A549 (cell line): ENCODE results near the gene SCN5A. TPM values are rescaled to one million over a fixed set of nuclear protein-coding genes. Genes with fewer than 3 reads are reported as not detected.

Source experiments
- ATAC-seq, 2 experiments: fragments of 200-7000 bp in 1 of 2; fragments of >200 bp in 1 of 2; cut with Nextera tagmentation in 1 of 2; cut with Tn5 transposase in 1 of 2; 3 replicates each; pipeline versions ENCODE4 v1.8.0 to v1.9.1; 2018 to 2020; ENCODE audit warnings: mild to moderate bottlenecking in 1 of 2, moderate library complexity in 1 of 2
- CTCF ChIA-PET: fragments of 300-600 bp; sonication (Branson Sonifier 250); formaldehyde crosslinking; extraction: SDS; loops from one replicate; lab custom pipeline; 2021; ENCODE audit warnings: antibody characterized with exemption, inconsistent platforms; lab: Yijun Ruan, JAX
- POLR2A ChIA-PET: fragments of 350-600 bp; formaldehyde crosslinking; extraction: SDS; loops from one replicate; lab custom pipeline; 2021; ENCODE audit warnings: antibody characterized with exemption, inconsistent platforms; lab: Yijun Ruan, JAX
- DNase-seq, 2 experiments: peaks; one replicate each; pipeline versions ENCODE4 v3.0.0 to v3.0.0-alpha.2; 2011 to 2016; ENCODE audit warnings: low read depth in 1 of 2, low spot score in 1 of 2
- FAIRE-seq: peaks from 2 replicates; lab custom pipeline; 2011; peaks lifted over from hg19 to GRCh38; lab: Jason Lieb, UNC
- H3K27ac ChIP-seq, 2 experiments: fragments of >200 bp; sonication (Bioruptor Twin); formaldehyde crosslinking; 3 replicates each; pipeline ENCODE4 v1.5.1; 2016 to 2017
- H3K4me1 ChIP-seq: fragments of >200 bp; sonication (Bioruptor Twin); formaldehyde crosslinking; 3 replicates; pipeline ENCODE4 v1.6.1; 2016
- H3K4me2 ChIP-seq: fragments of >200 bp; sonication (Bioruptor Twin); formaldehyde crosslinking; 3 replicates; pipeline ENCODE4 v1.6.1; 2016
- H3K4me3 ChIP-seq: fragments of >200 bp; sonication (Bioruptor Twin); formaldehyde crosslinking; 3 replicates; pipeline ENCODE4 v1.5.1; 2016
- H3K9me3 ChIP-seq: fragments of >200 bp; sonication (Bioruptor Twin); formaldehyde crosslinking; 3 replicates; pipeline ENCODE4 v1.6.1; 2016
- CBX2 ChIP-seq: fragments of 200-600 bp; sonication (generic); IDR thresholded peaks from 2 replicates; pipeline ENCODE4 v1.6.1; 2016; ENCODE audit warnings: low read depth, mild to moderate bottlenecking, borderline replicate concordance
- E2F6 ChIP-seq: IDR thresholded peaks from 2 replicates; pipeline ENCODE4 v1.6.1; 2012; ENCODE audit warnings: low read depth, borderline replicate concordance
- EHF ChIP-seq: fragments of 250-450 bp; sonication (Bioruptor Pico); IDR thresholded peaks from 2 replicates; pipeline ENCODE4 v1.5.0; 2020; ENCODE audit warnings: mild to moderate bottlenecking
- ELK1 ChIP-seq: fragments of 150-350 bp; IDR thresholded peaks from 2 replicates; pipeline ENCODE4 v1.6.1; 2014; ENCODE audit warnings: low read depth, mild to moderate bottlenecking, low read length
- EP300 ChIP-seq, 2 experiments: fragments of >200 bp; sonication (Bioruptor Twin); formaldehyde crosslinking; IDR thresholded peaks; 2 replicates in 1 of 2; 3 replicates in 1 of 2; pipeline ENCODE4 v1.6.1; 2016 to 2017
- FOSB ChIP-seq: fragments of 250-450 bp; sonication (Bioruptor Pico); IDR thresholded peaks from 2 replicates; pipeline ENCODE4 v1.5.0; 2020; ENCODE audit warnings: mild to moderate bottlenecking, moderate library complexity
- FOSL2 ChIP-seq, 2 experiments: fragments of 450-650 bp in 1 of 2; fragments of >200 bp in 1 of 2; sonication (Bioruptor Twin) in 1 of 2; formaldehyde crosslinking; IDR thresholded peaks; 2 replicates each; pipeline versions ENCODE4 v1.5.0 to v1.6.1; 2016 to 2020; ENCODE audit warnings: mild to moderate bottlenecking in 1 of 2, moderate library complexity in 1 of 2
- FOXS1 ChIP-seq: fragments of 250-450 bp; sonication (Bioruptor Pico); IDR thresholded peaks from 2 replicates; pipeline ENCODE4 v1.5.0; 2020; ENCODE audit warnings: mild to moderate bottlenecking, moderate library complexity
- HOXA7 ChIP-seq: fragments of 250-450 bp; sonication (Bioruptor Pico); IDR thresholded peaks from 2 replicates; pipeline ENCODE4 v1.5.0; 2020; ENCODE audit warnings: mild to moderate bottlenecking, moderate library complexity
- HOXB13 ChIP-seq: fragments of 250-450 bp; sonication (Bioruptor Pico); IDR thresholded peaks from 2 replicates; pipeline ENCODE4 v1.5.0; 2020; ENCODE audit warnings: low read depth, mild to moderate bottlenecking, moderate library complexity
- HOXB5 ChIP-seq: fragments of 250-450 bp; sonication (Bioruptor Pico); IDR thresholded peaks from 2 replicates; pipeline ENCODE4 v1.5.0; 2020; ENCODE audit warnings: mild to moderate bottlenecking, moderate library complexity
- JUNB ChIP-seq: fragments of >200 bp; sonication (Bioruptor Twin); formaldehyde crosslinking; IDR thresholded peaks from 2 replicates; pipeline ENCODE4 v1.6.1; 2016
- KDM1A ChIP-seq: fragments of 200-600 bp; sonication (generic); IDR thresholded peaks from 2 replicates; pipeline ENCODE4 v1.6.1; 2016; ENCODE audit warnings: low read depth, mild to moderate bottlenecking
- KDM5A ChIP-seq: fragments of 200-600 bp; sonication (generic); IDR thresholded peaks from 2 replicates; pipeline ENCODE4 v1.6.1; 2016; ENCODE audit warnings: antibody characterized with exemption, mild to moderate bottlenecking
- MAZ ChIP-seq: fragments of 150-350 bp; IDR thresholded peaks from 2 replicates; pipeline ENCODE4 v1.6.1; 2014; ENCODE audit warnings: antibody characterized with exemption, low read depth, low read length, borderline replicate concordance
- NFE2L2 ChIP-seq: fragments of 150-350 bp; conservative IDR thresholded peaks from 2 replicates; pipeline ENCODE4 v1.6.1; 2014; ENCODE audit warnings: low read length
- NPAS2 ChIP-seq: fragments of 250-450 bp; sonication (Bioruptor Pico); IDR thresholded peaks from 2 replicates; pipeline ENCODE4 v1.8.0; 2022; ENCODE audit warnings: mild to moderate bottlenecking, moderate library complexity, borderline replicate concordance
- NR3C1 ChIP-seq: fragments of >200 bp; sonication (Bioruptor Twin); formaldehyde crosslinking; IDR thresholded peaks from 3 replicates; pipeline ENCODE4 v1.6.1; 2017
- PHF8 ChIP-seq: fragments of 200-600 bp; sonication (generic); IDR thresholded peaks from 2 replicates; pipeline ENCODE4 v1.6.1; 2016; ENCODE audit warnings: low read depth, mild to moderate bottlenecking, antibody characterized with exemption, moderate library complexity, borderline replicate concordance
- POLR2A ChIP-seq: IDR thresholded peaks from 2 replicates; pipeline ENCODE4 v1.6.1; 2012; ENCODE audit warnings: mild to moderate bottlenecking, low read length
- RAD21 ChIP-seq, 2 experiments: fragments of >200 bp in 1 of 2; sonication (Bioruptor Twin) in 1 of 2; formaldehyde crosslinking in 1 of 2; IDR thresholded peaks in 1 of 2; conservative IDR thresholded peaks in 1 of 2; 2 replicates in 1 of 2; 3 replicates in 1 of 2; pipeline ENCODE4 v1.6.1; 2012 to 2018; ENCODE audit warnings: inconsistent platforms in 1 of 2
- REST ChIP-seq: fragments of 200-600 bp; sonication (generic); IDR thresholded peaks from 2 replicates; pipeline ENCODE4 v1.6.1; 2016; ENCODE audit warnings: antibody characterized with exemption, mild to moderate bottlenecking, moderate library complexity
- ZNF302 ChIP-seq: fragments of 250-450 bp; sonication (Bioruptor Pico); IDR thresholded peaks from 2 replicates; pipeline ENCODE4 v1.9.0; 2021; ENCODE audit warnings: inconsistent platforms, mild to moderate bottlenecking, moderate library complexity
- ZSCAN20 ChIP-seq: fragments of 250-450 bp; sonication (Bioruptor Pico); IDR thresholded peaks from 2 replicates; pipeline ENCODE4 v1.8.0; 2022; ENCODE audit warnings: mild to moderate bottlenecking, moderate library complexity
- WGBS: methylation state at CpG from one replicate; pipeline ENCODE4 v1.1.6; 2017; ENCODE audit errors: missing lambda C conversion rate; 5-methylcytosine and 5-hydroxymethylcytosine counted together
- polyA plus RNA-seq, 4 experiments: library from polyadenylated mRNA; depleted of rRNA in 3 of 4; stranded (reverse); fragments of >200 nt; fragmentation: RNase III in 1 of 4; extraction: RNeasy Plus Mini Kit Qiagen cat#74134 plus additional on column Dnase treatment in 1 of 4; gene quantifications; 2 replicates in 3 of 4; 3 replicates in 1 of 4; pipeline ENCODE4 v1.2.3, GENCODE V29; 2011 to 2017
- TF ChIP-seq, protein P1 (sequence below): fragments of >200 bp; sonication (Bioruptor Twin); formaldehyde crosslinking; IDR thresholded peaks from 3 replicates; pipeline ENCODE4 v1.5.1; 2016
- TF ChIP-seq, protein P2 (sequence below): fragments of 250-450 bp; sonication (Bioruptor Pico); IDR thresholded peaks from 2 replicates; pipeline ENCODE4 v1.5.0; 2020; ENCODE audit warnings: low read depth, mild to moderate bottlenecking, moderate library complexity

SCN5A gene
- polyA plus RNA-seq, 2 of the 4 experiments (the other 2 are of a cell fraction) = 0.09 to 0.19 TPM

DNA sequence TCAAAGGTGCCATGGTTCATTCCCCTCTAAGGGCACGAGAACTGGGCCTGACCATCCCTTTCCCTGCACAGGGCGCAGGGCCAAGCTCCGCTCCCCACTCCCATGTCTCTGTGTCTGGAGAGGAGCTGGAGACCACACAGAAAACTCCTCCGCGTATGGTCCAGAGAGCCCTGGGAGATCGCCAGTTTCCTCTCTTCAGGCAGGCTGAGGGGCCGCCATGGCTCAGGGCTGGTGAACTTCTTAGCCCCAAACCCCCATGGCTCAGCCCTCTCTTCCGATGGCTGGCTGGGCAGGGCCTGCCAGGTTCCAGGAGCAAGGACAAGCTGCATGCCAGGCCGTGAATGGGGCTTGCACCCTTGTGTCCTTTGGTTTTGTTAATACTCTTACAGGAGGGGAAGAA, 100.4 kb downstream of the SCN5A start:
- WGBS = 66% methylated on average over 6 of the region's 9 CpGs
- no peak for DNase-seq
- POLR2A ChIA-PET = no interaction called here
- ATAC-seq = no peak
- CTCF ChIA-PET = interaction anchor here (2.0 kb wide), 1 partner anchor 28 kb away, joined by 5 read pairs; no protein-coding TSS in a partner anchor
- Histone ChIP-seq H3K4me1 (no peaks in the 10 kb centered on the region), H3K4me3 (no peak overlapping the region), H3K27ac (no peak overlapping the region), H3K4me2 (no peak overlapping the region), H3K9me3 (no peaks in the 10 kb centered on the region)
- FAIRE-seq = no peak
- TF ChIP-seq NR3C1 = no peak
- TF ChIP-seq JUNB = no peak
- no peak for TF ChIP-seq E2F6
- TF ChIP-seq CBX2 = no peak
- TF ChIP-seq HOXA7 (CRISPR knock-in tag) = no peak
- TF ChIP-seq MAZ = no peak
- TF ChIP-seq ZSCAN20 (CRISPR knock-in tag) = no peak
- TF ChIP-seq KDM1A = no peak
- no peak for TF ChIP-seq HOXB5 (CRISPR knock-in tag)
- no peak for TF ChIP-seq RAD21 (conservative IDR thresholded peaks at IDR 0.05 in 1 of 2, IDR thresholded peaks at IDR 0.05 in 1 of 2)
- TF ChIP-seq NFE2L2 = no peak
- no peak for TF ChIP-seq FOSL2 (IDR thresholded peaks at IDR 0.05)
- no peak for TF ChIP-seq FOSL2 (CRISPR knock-in tag; IDR thresholded peaks at IDR 0.05)
- TF ChIP-seq, protein P1, sequence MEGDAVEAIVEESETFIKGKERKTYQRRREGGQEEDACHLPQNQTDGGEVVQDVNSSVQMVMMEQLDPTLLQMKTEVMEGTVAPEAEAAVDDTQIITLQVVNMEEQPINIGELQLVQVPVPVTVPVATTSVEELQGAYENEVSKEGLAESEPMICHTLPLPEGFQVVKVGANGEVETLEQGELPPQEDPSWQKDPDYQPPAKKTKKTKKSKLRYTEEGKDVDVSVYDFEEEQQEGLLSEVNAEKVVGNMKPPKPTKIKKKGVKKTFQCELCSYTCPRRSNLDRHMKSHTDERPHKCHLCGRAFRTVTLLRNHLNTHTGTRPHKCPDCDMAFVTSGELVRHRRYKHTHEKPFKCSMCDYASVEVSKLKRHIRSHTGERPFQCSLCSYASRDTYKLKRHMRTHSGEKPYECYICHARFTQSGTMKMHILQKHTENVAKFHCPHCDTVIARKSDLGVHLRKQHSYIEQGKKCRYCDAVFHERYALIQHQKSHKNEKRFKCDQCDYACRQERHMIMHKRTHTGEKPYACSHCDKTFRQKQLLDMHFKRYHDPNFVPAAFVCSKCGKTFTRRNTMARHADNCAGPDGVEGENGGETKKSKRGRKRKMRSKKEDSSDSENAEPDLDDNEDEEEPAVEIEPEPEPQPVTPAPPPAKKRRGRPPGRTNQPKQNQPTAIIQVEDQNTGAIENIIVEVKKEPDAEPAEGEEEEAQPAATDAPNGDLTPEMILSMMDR = no peak
- TF ChIP-seq PHF8 = no peak

DNA sequence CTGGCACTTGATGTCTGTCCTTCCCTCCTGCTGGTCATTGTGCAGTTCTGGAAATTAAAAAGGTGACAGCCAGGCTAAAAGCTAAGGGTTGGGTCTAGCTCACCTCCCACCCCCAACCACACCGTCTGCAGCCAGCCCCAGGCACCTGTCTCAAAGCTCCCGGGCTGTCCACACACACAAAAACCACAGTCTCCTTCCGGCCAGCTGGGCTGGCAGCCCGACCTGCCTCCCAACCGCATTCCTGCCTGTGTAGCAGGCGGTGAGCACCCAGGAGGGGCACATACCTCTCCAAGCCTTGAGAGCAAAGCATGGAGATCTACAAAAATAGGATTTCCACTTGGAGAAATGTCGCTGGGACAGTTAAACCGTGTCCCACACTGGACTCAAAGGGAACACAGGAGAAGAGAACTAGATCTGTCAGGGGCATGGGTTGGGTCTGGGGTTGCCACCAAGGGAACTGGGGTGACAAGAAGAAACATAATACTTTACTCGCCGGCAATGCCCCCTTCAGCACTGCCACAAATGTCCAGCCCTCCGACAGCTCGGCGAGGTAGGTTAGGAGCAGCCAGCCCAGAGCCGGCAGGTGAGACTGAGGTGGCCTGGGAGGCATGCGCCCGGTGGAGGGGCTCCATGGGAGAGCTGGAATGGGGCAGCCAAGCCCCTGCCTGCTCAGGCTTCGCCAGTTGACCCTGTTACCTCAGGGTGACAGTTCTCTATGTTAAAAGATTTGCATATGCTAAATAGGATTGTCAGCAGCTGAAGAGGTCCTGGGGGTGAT, 101.1 kb downstream of the SCN5A start:
- Histone ChIP-seq H3K27ac (no peak overlapping the region), H3K4me1 (no peaks in the 10 kb centered on the region), H3K4me3 (no peak overlapping the region), H3K9me3 (no peaks in the 10 kb centered on the region), H3K4me2 (no peak overlapping the region)
- 53% methylated on average over 16 of the region's 17 CpGs for WGBS
- ATAC-seq (no peak), FAIRE-seq (no peak), DNase-seq (no peak)
- POLR2A ChIA-PET = no interaction called here
- CTCF ChIA-PET = interaction anchor here (2.0 kb wide), 1 partner anchor 27 kb away, joined by 5 read pairs; no protein-coding TSS in a partner anchor
- TF ChIP-seq POLR2A = no peak
- TF ChIP-seq NR3C1 = no peak
- no peak for TF ChIP-seq FOXS1
- TF ChIP-seq EHF (CRISPR knock-in tag) = no peak
- no peak for TF ChIP-seq EP300 (IDR thresholded peaks at IDR 0.05)
- no peak for TF ChIP-seq KDM5A
- TF ChIP-seq HOXB13 = no peak
- no peak for TF ChIP-seq FOSB (CRISPR knock-in tag)
- TF ChIP-seq NPAS2 (CRISPR knock-in tag) = no peak
- TF ChIP-seq ZSCAN20 (CRISPR knock-in tag) = no peak
- no peak for TF ChIP-seq ELK1
- no peak for TF ChIP-seq ZNF302 (CRISPR knock-in tag)
- TF ChIP-seq, protein P1 = no peak
- TF ChIP-seq REST = no peak
- TF ChIP-seq, protein P2, sequence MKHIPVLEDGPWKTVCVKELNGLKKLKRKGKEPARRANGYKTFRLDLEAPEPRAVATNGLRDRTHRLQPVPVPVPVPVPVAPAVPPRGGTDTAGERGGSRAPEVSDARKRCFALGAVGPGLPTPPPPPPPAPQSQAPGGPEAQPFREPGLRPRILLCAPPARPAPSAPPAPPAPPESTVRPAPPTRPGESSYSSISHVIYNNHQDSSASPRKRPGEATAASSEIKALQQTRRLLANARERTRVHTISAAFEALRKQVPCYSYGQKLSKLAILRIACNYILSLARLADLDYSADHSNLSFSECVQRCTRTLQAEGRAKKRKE = no peak
